ENCODE results near the gene GIT2. TPM values are rescaled to one million over a fixed set of nuclear protein-coding genes. Genes with fewer than 3 reads are reported as not detected.

GIT2 gene
- total and polyA plus RNA-seq, 2 of the 13 experiments (the other 11 are each of a cell fraction or from before 2014, with no cell fraction given): 18.4 to 19.8 TPM

DNA sequence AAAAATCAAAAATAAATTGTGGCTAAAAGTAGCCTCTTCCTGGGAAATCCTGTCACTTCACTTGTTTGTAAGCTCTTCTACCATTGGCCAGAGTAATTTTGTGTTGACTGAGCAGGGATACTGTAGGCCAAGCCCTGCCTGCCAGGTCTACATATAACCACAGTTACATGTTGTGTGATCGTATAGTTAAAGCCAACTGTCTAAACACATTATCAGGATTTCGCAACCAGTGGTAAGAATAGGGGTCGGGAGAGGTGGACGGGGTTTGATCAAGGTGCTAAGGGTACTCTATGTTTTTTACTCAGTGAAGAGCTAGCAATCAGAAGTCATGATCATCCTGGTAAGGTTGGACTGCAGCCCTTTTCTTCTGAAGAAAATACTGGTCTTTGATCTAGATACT, 16.5 kb upstream of the GIT2 start:
- H3K27ac ChIP-seq (ENCODE audit: extremely low read length, insufficient read depth, low read length): peak overlapping the region; percentile 90

DNA sequence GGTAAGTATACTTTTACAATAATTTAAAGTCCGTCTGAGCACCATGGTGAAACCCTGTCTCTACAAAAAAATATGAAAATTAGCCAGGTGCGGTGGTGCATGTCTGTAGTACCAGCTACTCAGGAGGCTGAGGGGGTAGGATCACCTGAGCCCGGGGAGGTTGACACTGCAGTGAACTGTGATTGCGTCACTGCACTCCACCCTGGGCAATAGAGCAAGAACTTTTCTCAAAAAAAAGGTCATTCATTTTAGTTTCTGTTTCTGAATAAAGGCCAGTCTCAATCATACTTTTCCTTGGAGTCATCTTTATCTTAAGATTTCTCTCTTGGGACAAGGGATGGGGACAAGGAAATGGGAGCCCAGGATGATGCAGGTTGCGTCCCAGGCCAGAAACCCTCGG, 16.0 kb upstream of the GIT2 start:
- Histone ChIP-seq H2AFZ (ENCODE audit: low read length) (no peak overlapping the region), H3K4me2 (ENCODE audit: low read depth, low read length) (peak overlapping the region; percentile 22), H3K9me3 (ENCODE audit: low read length) (no peaks in the 10 kb centered on the region), H3K4me1 (ENCODE audit: insufficient read depth, low read length) (peaks cover 42% of the 10 kb centered on the region), H4K20me1 (ENCODE audit: insufficient read depth, low read length) (no peaks in the 10 kb centered on the region), H3K79me2 (ENCODE audit: insufficient read depth, low read length) (peaks cover 42% of the 10 kb centered on the region), H3K9ac (ENCODE audit: insufficient read depth, low read depth, low read length) (peak overlapping the region; percentile 45), H3K4me3 (replicated peaks in 1 of 3; ENCODE audit: insufficient read depth in 1 of 3, low read depth in 2 of 3, low read length in 3 of 3) (peak overlapping the region in 1 of 3 experiments; percentile 5; a peak in 1 of 6 replicates), H3K36me3 (replicated peaks in 1 of 2; ENCODE audit: control insufficient read depth in 1 of 2, insufficient read depth in 2 of 2, low read length in 2 of 2) (peaks cover 4 to 29% of the 10 kb centered on the region in 2 experiments; a peak in 4 of 5 replicates), H3K27me3 (ENCODE audit: control insufficient read depth in 1 of 2, insufficient read depth in 2 of 2, low read length in 2 of 2) (no peaks in the 10 kb centered on the region), H3K27ac (ENCODE audit: extremely low read length, insufficient read depth, low read length) (peak overlapping the region; percentile 90)
- in situ Hi-C loops (cut with HindIII; ENCODE audit: extremely low pct_ligation_motif_present, low pct_unique_long_range_greater_than_20kb) (no loop called here), intact Hi-C loops (cut with micrococcal nuclease; ENCODE audit: unreplicated experiment) (no loop called here)
- DNase-seq (ENCODE audit: low spot score): peak; percentile 37
- peak; percentile 56; the same call in 2 of the 3 replicates for ATAC-seq
- BruUV-seq (replicated peaks): no TSS peak
- CTCF ChIA-PET (ENCODE audit: low intra/inter-chr PET ratio, low total read pairs): no interaction called here
- POLR2A ChIA-PET: interaction anchor here (0.6 to 2.9 kb wide), 4 partner anchors 12 to 106 kb away, joined by 3 to 10 read pairs (median 7); partner anchors contain the start of gene ANKRD13A
- peak; percentile 55 for FAIRE-seq
- WGBS (ENCODE audit: low lambda C conversion rate): 49% methylated on average over 6 of the region's 6 CpGs
- TF ChIP-seq, protein P1, sequence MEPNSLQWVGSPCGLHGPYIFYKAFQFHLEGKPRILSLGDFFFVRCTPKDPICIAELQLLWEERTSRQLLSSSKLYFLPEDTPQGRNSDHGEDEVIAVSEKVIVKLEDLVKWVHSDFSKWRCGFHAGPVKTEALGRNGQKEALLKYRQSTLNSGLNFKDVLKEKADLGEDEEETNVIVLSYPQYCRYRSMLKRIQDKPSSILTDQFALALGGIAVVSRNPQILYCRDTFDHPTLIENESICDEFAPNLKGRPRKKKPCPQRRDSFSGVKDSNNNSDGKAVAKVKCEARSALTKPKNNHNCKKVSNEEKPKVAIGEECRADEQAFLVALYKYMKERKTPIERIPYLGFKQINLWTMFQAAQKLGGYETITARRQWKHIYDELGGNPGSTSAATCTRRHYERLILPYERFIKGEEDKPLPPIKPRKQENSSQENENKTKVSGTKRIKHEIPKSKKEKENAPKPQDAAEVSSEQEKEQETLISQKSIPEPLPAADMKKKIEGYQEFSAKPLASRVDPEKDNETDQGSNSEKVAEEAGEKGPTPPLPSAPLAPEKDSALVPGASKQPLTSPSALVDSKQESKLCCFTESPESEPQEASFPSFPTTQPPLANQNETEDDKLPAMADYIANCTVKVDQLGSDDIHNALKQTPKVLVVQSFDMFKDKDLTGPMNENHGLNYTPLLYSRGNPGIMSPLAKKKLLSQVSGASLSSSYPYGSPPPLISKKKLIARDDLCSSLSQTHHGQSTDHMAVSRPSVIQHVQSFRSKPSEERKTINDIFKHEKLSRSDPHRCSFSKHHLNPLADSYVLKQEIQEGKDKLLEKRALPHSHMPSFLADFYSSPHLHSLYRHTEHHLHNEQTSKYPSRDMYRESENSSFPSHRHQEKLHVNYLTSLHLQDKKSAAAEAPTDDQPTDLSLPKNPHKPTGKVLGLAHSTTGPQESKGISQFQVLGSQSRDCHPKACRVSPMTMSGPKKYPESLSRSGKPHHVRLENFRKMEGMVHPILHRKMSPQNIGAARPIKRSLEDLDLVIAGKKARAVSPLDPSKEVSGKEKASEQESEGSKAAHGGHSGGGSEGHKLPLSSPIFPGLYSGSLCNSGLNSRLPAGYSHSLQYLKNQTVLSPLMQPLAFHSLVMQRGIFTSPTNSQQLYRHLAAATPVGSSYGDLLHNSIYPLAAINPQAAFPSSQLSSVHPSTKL (CRISPR knock-in tag; IDR thresholded peaks at IDR 0.05): peak; percentile 53
- TF ChIP-seq, protein P2, sequence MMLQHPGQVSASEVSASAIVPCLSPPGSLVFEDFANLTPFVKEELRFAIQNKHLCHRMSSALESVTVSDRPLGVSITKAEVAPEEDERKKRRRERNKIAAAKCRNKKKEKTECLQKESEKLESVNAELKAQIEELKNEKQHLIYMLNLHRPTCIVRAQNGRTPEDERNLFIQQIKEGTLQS (CRISPR knock-in tag; IDR thresholded peaks at IDR 0.05): 0 out of 2 replicates have a peak, but pooled peaks have one; percentile 27
- TF ChIP-seq, protein P3, sequence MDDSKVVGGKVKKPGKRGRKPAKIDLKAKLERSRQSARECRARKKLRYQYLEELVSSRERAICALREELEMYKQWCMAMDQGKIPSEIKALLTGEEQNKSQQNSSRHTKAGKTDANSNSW (CRISPR knock-in tag; IDR thresholded peaks at IDR 0.05; ENCODE audit: borderline replicate concordance): no peak
- no peak for TF ChIP-seq ZNF3 (CRISPR knock-in tag; IDR thresholded peaks at IDR 0.05)
- TF ChIP-seq, protein P4, sequence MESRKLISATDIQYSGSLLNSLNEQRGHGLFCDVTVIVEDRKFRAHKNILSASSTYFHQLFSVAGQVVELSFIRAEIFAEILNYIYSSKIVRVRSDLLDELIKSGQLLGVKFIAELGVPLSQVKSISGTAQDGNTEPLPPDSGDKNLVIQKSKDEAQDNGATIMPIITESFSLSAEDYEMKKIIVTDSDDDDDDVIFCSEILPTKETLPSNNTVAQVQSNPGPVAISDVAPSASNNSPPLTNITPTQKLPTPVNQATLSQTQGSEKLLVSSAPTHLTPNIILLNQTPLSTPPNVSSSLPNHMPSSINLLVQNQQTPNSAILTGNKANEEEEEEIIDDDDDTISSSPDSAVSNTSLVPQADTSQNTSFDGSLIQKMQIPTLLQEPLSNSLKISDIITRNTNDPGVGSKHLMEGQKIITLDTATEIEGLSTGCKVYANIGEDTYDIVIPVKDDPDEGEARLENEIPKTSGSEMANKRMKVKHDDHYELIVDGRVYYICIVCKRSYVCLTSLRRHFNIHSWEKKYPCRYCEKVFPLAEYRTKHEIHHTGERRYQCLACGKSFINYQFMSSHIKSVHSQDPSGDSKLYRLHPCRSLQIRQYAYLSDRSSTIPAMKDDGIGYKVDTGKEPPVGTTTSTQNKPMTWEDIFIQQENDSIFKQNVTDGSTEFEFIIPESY (CRISPR knock-in tag; IDR thresholded peaks at IDR 0.05): no peak

More for the DNA sequence above, 16.5 kb upstream of the GIT2 start:
- TF ChIP-seq NCOA1 (CRISPR knock-in tag; IDR thresholded peaks at IDR 0.05) (0 out of 2 replicates have a peak, but pooled peaks have one; percentile 46), CEBPG (CRISPR knock-in tag; IDR thresholded peaks at IDR 0.05) (peak; percentile 86), ZNF570 (CRISPR knock-in tag; IDR thresholded peaks at IDR 0.05; ENCODE audit: borderline replicate concordance) (no peak), NFE2L2 (IDR thresholded peaks at IDR 0.05; ENCODE audit: low read length) (no peak), SATB2 (CRISPR knock-in tag; IDR thresholded peaks at IDR 0.05) (no peak), PHF8 (CRISPR knock-in tag; IDR thresholded peaks at IDR 0.05) (0 out of 2 replicates have a peak, but pooled peaks have one; percentile 20), DNMT3B (CRISPR knock-in tag; conservative IDR thresholded peaks at IDR 0.05) (no peak), CEBPB (IDR thresholded peaks at IDR 0.05; ENCODE audit: borderline replicate concordance, low read depth, low read length) (peak; percentile 93), PHF21A (CRISPR knock-in tag; IDR thresholded peaks at IDR 0.05) (0 out of 2 replicates have a peak, but pooled peaks have one; percentile 34), MAZ (IDR thresholded peaks at IDR 0.05; ENCODE audit: borderline replicate concordance, low read depth, low read length) (no peak), MAZ (CRISPR knock-in tag; IDR thresholded peaks at IDR 0.05; ENCODE audit: low read depth) (0 out of 2 replicates have a peak, but pooled peaks have one; percentile 45), ZNF839 (CRISPR knock-in tag; IDR thresholded peaks at IDR 0.05; ENCODE audit: borderline replicate concordance) (no peak), CHD2 (IDR thresholded peaks at IDR 0.05; ENCODE audit: low read depth, low read length) (no peak), ZNF329 (CRISPR knock-in tag; IDR thresholded peaks at IDR 0.05; ENCODE audit: low read depth) (peak; percentile 87; the same call in 1 of the 2 replicates)
- ChIA-PET POLR2A (interaction anchor here (1.1 to 2.9 kb wide), 3 partner anchors 11 to 23 kb away, joined by 3 to 10 read pairs (median 10); partner anchors contain the start of gene ANKRD13A), CTCF (ENCODE audit: low intra/inter-chr PET ratio, low total read pairs) (no interaction called here)
- Histone ChIP-seq H3K27me3 (ENCODE audit: control insufficient read depth in 1 of 2, insufficient read depth in 2 of 2, low read length in 2 of 2) (no peaks in the 10 kb centered on the region), H3K4me2 (ENCODE audit: low read depth, low read length) (peak overlapping the region; percentile 22), H3K9ac (ENCODE audit: insufficient read depth, low read depth, low read length) (peak overlapping the region; percentile 45; the same call in 1 of the 2 replicates), H3K79me2 (ENCODE audit: insufficient read depth, low read length) (peaks cover 39% of the 10 kb centered on the region), H3K4me3 (replicated peaks in 1 of 3; ENCODE audit: insufficient read depth in 1 of 3, low read depth in 2 of 3, low read length in 3 of 3) (peak overlapping the region in 1 of 3 experiments; percentile 5; a peak in 1 of 6 replicates), H2AFZ (ENCODE audit: low read length) (no peak overlapping the region), H3K36me3 (replicated peaks in 1 of 2; ENCODE audit: control insufficient read depth in 1 of 2, insufficient read depth in 2 of 2, low read length in 2 of 2) (peaks cover 4 to 33% of the 10 kb centered on the region in 2 experiments; a peak in 4 of 5 replicates), H3K4me1 (ENCODE audit: insufficient read depth, low read length) (peaks cover 42% of the 10 kb centered on the region), H4K20me1 (ENCODE audit: insufficient read depth, low read length) (no peaks in the 10 kb centered on the region), H3K9me3 (ENCODE audit: low read length) (no peaks in the 10 kb centered on the region)
- DNase-seq (ENCODE audit: low spot score) (peak; percentile 39), FAIRE-seq (no peak), ATAC-seq (peak; percentile 48)
- no TSS peak for BruUV-seq (replicated peaks)
- WGBS (ENCODE audit: low lambda C conversion rate): 55% methylated on average over 4 of the region's 4 CpGs
- intact Hi-C loops (cut with micrococcal nuclease; ENCODE audit: unreplicated experiment): no loop called here
- in situ Hi-C loops (cut with HindIII; ENCODE audit: extremely low pct_ligation_motif_present, low pct_unique_long_range_greater_than_20kb): no loop called here

Measured in HepG2 (cell line).